ENCODE measurements around the gene CACNA1H.
"Not testable (repeated sequence)": the region's sequence is repeated elsewhere in the genome, so short reads cannot be mapped to it uniquely, and the experiment has no call there.

The CACNA1H gene

DNA sequence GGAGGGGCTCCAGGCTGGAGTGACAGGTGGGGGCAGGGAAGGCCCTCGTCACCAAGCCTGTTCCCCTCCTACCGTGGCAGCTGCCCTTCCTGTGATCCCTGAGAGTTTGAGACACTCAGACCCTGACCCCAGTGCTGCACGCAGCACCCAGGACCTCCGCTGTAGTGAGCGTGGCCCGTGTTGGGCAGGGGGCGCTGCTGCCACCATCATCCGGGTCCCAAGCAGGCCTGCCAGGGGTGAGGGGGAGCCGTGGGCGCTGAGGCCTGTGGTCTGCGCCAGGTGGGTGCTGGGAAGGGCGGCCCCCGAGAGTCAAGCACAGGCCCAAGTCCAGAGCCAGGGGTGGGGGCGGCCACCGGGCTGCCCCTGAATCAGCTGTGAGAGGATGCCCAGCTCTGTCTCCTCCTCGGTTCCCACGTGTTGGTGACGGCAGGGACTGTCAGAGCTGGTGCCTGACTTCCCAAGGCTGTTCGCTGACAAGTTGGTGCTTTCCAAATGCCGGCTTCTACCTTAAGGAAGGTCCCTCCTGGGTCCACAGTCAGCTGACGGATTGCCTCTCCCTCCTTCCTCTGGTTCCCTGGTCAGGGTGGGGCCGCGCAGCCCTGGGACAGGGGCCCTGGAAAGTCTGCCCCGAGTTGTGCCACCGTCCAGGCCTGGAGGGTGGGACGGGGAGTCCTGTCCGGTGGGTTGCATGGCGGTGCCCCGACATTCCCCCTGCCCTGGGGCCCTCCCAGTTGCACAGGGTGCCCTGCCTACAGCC lies 41.1 kb downstream of the CACNA1H start:
- DNase-seq (ENCODE audit: low read depth) = no peak

DNA sequence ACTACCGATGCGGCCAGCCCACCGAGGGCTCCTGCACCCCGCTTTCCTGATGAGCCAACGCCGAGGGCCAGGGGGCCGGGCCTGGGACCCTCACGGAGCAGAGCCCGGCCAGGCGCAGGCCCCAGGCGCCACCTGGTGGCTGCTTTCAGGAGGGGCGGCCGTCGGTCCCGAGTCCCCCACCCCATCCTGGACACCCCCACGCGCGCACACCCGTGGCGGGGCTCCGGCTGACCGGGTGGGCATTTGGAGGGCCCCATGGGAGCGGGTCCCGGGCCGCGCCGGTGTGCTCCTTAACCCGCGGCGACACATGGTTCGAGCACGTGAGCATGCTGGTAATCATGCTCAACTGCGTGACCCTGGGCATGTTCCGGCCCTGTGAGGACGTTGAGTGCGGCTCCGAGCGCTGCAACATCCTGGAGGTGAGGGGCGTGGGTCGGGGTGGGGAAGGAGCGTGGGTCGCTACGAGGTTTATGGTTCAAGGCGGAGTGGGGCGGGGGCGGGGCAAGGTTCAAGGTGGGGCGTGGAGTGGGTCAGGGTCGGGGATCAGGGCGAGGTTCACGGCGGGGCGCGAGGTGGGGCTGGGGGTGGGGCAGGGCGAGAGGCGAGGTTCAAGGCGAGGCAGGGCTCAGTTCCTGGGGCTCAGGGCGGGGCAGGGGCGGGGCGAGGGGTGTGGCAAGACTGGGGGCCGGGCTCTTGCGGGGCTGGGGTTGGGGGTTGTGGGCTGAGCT lies 41.9 kb downstream of the CACNA1H start:
- DNase-seq (ENCODE audit: low read depth) = no peak

DNA sequence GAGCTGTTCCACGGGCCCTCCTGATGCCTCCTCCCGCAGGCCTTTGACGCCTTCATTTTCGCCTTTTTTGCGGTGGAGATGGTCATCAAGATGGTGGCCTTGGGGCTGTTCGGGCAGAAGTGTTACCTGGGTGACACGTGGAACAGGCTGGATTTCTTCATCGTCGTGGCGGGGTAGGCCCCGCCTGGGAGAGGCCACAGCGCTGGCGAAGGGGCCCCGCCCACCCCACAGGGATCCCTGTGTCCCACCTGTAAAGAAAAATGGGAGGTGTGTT lies 42.4 kb downstream of the CACNA1H start:
- DNase-seq (ENCODE audit: low read depth) = no peak

DNA sequence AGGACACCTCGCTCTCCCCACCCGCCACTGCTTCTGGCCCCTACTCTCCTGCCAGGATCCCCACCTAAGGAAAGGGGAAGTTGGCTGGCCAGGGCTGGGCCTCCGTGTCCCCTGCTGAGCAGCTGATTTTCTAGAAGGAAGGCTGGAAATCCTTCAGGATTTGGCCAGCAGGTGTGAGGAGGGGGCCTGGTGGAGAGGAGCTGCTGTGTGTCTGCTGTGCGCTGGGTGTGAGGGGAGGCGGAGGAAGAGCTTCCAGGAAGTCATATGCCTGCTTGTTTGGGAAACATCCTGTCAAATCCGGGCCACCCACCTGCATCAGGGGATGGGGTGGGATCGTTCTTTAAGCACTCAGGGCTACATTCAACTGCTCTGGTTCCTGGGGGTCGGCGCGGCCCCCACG lies 43.6 kb downstream of the CACNA1H start:
- DNase-seq (ENCODE audit: low read depth) = no peak

DNA sequence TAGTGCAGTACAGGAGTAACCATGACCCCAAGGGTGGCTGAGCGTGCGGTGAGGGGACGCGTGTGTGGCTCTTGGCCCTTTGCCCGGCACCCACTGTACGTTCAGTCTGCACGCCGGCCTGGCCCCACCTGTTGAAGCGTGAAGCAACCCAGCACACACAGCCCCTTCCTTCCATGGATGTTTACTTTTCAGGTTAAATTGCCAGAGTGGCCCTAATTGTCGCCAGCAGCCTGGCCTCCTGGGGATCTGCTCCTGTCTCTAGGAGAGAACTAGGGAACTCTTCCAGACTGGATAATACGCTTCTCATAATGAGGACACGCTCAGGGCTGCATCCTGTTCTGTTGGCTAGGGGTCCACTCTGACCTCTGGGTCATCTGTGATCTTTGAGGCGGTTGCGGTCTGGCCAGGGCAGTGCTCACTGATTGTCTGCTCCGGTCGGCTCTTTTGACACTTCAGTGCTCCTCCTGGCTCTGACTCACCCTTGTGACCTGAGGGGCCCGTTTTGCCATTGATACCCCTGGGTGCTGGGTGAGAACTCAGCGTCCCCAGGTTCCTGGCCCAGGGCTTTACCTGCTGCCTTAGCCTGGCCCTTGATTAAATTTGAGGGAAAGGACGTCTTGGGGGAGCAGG lies 44.4 kb downstream of the CACNA1H start:
- no peak for DNase-seq (ENCODE audit: low read depth)

DNA sequence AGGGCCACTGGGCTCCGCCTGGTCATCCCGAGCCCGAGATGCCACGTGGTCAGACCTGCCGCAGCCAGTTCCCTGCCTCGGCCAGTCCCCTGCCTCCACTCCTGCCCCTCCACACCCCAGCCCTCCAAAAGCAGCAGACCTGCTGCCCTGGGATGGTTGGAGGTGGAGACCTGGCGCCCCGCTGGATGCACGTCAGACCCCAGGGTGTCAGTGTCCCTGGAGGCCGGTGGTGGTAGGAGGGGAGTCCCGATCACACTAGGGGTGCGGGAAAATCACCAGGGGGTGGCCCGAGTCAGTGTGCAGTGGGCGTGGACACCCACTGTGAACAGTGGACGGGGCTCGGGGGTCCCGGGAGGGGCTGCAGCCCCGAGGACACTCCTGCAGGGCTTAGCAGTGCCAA lies 45.3 kb downstream of the CACNA1H start:
- no peak for DNase-seq (ENCODE audit: low read depth)

DNA sequence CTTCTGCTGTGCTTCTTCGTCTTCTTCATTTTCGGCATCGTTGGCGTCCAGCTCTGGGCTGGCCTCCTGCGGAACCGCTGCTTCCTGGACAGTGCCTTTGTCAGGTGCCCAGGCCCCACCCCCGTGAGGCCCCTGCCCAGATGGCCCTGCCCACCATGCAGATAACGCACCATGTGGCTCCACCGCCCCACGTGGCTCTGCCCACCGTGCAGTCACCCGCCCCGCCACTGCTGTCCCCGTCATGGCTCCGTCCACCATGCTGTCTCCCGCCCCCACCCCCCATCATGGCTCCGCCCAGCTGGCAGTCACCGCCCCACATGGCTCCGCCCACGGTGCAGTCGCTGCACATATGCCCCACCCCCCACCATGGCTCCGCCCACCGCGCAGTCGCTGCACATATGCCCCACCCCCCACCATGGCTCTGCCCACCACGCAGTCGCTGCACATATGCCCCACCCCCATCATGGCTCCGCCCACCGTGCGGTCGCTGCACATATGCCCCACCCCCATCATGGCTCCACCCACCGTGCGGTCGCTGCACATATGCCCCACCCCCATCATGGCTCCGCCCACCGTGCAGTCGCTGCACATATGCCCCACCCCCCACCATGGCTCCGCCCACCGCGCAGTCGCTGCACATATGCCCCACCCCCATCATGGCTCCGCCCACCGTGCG lies 45.9 kb downstream of the CACNA1H start:
- DNase-seq (ENCODE audit: low read depth) = not testable (repeated sequence)

DNA sequence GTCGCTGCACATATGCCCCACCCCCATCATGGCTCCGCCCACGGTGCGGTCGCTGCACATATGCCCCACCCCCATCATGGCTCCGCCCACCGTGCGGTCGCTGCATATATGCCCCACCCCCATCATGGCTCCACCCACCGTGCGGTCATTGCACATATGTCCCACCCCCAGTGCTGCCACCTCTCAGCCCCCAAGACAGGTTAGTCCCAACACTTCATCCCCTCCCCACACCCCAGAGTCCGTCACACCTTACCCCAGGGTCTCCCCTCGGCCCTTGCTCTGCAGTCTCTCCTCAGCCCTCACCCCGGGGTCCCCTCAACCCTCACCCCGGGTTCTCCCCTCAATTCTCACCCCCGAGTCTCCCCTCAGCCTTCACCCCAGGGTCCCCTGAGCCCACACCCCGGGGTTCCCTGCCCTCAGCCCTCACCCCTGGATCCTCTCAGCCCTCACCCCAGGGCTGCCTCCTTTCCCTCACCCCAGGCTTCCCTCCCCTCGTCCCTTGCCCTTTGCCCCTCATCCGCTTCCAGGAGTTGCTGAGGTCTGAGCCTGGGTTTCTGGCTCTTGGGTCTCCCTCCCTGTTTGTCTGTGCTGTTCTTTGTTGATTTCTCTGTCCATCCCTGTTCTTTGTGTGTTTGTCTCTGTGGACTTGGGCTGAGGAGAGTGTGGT lies 46.6 kb downstream of the CACNA1H start:
- DNase-seq (ENCODE audit: low read depth) = no peak

DNA sequence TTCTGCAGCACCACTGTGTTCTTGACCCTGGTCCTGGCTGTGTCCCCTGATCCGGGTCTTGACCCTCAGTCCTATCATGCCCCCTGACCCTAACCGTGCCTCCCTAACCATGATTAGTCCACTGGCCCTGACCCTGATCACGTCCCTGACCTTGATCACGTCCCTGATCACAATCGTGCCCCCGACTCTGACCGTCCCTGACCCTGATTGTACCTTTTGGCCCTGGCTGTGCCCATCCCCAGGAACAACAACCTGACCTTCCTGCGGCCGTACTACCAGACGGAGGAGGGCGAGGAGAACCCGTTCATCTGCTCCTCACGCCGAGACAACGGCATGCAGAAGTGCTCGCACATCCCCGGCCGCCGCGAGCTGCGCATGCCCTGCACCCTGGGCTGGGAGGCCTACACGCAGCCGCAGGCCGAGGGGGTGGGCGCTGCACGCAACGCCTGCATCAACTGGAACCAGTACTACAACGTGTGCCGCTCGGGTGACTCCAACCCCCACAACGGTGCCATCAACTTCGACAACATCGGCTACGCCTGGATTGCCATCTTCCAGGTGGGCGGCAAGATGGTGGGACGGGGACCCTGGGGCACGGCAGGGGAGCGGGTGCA lies 47.2 kb downstream of the CACNA1H start:
- no peak for DNase-seq (ENCODE audit: low read depth)

DNA sequence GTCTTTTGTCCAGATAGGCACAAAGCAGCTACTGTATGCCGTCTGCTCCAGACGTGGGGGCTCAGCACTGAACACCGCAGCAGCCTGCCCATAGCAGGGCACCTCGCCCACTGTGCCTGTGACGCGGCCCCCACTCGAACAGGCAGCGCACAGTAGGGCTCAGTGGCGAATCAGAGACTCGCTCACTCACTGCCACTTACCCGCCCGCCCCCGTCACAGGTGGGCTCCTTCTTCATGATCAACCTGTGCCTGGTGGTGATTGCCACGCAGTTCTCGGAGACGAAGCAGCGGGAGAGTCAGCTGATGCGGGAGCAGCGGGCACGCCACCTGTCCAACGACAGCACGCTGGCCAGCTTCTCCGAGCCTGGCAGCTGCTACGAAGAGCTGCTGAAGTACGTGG lies 48.5 kb downstream of the CACNA1H start:
- no peak for DNase-seq (ENCODE audit: low read depth)

DNA sequence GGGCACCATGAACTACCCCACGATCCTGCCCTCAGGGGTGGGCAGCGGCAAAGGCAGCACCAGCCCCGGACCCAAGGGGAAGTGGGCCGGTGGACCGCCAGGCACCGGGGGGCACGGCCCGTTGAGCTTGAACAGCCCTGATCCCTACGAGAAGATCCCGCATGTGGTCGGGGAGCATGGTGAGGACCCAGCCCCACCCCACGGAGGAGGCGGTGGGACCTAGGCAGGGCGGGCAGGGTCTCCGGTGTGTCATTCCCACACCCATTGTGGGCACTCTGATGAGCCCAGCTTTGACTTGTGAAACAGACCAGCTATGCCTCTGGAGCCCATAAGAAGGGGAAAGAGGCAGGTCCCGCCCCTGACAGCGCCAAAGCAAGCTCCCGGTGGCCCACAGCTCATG lies 49.4 kb downstream of the CACNA1H start:
- DNase-seq (ENCODE audit: low read depth) = no peak

DNA sequence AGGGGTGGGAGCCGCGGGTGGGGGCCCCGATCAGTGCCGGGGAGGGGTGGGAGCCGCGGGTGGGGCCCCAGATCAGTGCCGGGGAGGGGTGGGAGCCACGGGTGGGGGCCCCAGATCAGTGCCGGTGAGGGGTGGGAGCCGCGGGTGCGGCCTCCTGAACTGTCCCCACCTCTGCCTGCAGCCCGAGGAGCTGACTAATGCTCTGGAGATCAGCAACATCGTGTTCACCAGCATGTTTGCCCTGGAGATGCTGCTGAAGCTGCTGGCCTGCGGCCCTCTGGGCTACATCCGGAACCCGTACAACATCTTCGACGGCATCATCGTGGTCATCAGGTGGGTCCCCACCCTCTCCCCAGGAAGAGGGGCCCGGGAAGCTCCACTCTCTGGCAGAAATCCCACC lies 52.0 kb downstream of the CACNA1H start:
- no peak for DNase-seq (ENCODE audit: low read depth)

DNA sequence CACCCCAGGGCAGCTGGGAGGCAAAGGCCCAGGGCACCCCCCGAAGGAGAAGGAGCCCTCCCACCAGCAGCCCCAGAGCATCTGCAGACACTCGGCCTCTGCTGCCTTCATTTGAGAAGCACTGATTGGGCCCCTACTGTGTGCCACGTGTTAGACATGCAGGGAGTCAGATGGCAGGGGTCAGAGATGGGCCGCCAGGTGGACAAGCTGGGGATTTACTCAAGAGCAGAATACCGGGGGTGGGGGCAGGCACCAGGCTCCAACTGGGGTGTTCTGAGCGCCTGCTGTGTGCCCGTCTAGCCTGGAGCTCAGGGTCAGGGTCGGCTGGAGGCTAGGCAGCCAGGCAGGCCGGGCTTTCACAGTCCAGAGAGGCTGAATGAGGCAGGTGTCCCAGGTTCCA lies 53.4 kb downstream of the CACNA1H start:
- no peak for DNase-seq (ENCODE audit: low read depth)

DNA sequence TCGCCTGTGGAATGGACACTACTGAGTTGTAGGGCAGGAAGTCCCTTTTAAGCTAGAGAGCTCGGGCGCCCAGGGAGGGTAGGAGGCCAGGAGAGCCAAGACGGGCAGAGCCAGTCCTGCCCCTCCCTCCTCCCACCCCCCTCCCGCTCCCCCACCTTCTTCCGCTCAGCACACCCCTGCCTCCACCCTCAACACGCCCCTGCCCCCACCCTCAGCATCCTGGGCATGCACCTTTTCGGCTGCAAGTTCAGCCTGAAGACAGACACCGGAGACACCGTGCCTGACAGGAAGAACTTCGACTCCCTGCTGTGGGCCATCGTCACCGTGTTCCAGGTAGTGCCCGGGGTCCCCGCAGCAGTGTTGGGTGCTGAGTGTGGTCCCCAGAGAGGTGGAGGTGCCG lies 53.9 kb downstream of the CACNA1H start:
- DNase-seq (ENCODE audit: low read depth) = no peak

DNA sequence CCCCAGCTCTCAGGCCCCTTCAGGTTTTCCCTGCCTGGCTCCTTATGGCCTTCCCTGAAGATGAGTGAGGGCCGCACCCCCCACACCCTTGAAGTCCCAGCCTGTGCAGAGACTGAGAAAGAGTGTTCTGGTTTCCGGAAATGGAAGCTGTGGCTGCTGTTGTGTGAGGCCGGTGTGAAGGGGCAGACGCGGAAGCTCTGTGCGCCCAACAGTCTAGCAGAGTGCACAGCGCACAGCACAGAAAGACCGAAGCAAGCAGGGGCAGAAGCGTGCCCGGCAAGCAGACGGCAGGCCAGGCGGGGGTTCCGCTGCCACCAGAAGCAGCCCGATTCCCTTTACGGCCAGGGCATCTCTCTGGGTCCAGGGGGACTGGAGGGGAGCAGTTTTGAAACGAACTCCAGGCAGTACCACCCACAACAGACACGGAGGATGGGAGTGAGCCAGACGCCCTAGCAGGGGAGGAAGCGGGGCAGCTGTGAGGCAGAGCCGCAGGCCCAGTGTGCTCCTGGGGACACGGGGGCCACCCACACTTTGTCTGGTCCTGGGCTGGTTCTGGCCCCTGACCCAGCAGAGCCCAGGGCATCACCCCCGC lies 55.4 kb downstream of the CACNA1H start:
- DNase-seq (ENCODE audit: low read depth) = no peak

DNA sequence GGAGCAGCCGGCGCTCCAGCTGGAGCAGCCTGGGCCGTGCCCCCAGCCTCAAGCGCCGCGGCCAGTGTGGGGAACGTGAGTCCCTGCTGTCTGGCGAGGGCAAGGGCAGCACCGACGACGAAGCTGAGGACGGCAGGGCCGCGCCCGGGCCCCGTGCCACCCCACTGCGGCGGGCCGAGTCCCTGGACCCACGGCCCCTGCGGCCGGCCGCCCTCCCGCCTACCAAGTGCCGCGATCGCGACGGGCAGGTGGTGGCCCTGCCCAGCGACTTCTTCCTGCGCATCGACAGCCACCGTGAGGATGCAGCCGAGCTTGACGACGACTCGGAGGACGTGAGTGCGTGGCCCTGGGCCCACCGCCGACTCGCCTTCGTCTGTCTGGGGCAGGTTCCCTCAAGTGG lies 56.2 kb downstream of the CACNA1H start:
- no peak for DNase-seq (ENCODE audit: low read depth)

DNA sequence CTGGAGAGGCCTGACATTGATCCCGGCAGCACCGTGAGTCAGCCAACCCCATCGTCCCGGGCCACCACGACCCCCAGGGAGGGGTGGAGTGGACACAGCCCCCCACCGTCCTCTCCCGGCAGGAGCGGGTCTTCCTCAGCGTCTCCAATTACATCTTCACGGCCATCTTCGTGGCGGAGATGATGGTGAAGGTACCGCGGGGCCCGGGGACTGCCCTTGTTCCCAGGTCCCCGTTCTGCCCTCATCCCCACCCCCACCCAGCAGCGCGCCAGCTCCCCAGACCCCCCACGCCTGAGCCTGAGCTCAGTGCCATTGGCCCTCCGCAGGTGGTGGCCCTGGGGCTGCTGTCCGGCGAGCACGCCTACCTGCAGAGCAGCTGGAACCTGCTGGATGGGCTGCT lies 57.6 kb downstream of the CACNA1H start:
- no peak for DNase-seq (ENCODE audit: low read depth)

DNA sequence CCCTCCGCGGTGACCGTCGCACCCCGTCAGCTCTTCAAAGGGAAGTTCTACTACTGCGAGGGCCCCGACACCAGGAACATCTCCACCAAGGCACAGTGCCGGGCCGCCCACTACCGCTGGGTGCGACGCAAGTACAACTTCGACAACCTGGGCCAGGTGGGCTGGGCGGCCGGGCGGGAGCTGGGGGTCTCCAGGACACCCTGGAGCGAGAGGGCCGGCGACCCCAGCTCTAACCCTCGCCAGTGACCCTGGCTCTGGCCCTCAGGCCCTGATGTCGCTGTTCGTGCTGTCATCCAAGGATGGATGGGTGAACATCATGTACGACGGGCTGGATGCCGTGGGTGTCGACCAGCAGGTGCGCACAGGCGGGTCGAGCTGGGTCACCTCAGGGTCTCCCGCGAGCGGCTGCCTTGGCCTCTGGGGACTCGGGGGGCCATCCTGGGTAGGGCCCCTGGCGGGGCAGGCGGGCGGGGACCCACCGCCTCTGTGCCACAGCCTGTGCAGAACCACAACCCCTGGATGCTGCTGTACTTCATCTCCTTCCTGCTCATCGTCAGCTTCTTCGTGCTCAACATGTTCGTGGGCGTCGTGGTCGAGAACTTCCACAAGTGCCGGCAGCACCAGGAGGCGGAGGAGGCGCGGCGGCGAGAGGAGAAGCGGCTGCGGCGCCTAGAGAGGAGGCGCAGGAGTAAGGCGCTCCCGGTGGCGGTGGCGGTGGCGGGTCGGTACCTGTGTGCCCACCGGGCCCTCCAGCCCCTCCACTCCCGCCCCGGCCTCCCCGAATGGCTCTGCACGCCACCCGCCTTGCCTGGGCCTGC lies 58.8 kb downstream of the CACNA1H start:
- DNase-seq (ENCODE audit: low read depth) = no peak

DNA sequence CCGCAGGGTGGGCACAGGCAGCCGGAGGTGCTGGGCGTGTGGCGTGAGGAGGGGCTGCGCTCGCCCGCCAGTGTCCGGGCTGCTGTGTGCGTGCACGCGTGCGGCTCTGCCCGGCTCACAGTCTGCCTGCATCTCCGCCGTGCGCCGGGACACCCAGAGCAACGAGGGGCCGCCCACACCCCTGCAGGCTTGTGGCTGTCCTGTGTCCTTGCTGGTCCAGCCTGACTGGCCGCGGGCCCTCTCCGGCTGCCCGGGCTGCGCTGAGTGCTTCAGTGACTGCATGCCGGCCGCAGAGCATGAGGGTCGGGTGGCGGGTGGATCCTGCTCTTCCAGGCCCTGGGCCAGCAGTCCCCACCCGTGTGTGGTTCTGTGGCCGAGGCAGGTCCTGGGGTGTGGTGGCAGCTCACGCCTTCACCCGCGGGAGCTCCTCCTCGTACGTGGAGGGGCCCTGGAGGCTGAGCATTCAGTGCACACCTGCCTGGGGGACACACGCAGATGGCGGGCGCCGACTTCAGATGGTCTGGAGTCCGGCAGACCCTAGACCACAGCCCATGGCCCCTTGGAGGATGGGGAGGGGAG lies 59.8 kb downstream of the CACNA1H start:
- DNase-seq (ENCODE audit: low read depth) = no peak

DNA sequence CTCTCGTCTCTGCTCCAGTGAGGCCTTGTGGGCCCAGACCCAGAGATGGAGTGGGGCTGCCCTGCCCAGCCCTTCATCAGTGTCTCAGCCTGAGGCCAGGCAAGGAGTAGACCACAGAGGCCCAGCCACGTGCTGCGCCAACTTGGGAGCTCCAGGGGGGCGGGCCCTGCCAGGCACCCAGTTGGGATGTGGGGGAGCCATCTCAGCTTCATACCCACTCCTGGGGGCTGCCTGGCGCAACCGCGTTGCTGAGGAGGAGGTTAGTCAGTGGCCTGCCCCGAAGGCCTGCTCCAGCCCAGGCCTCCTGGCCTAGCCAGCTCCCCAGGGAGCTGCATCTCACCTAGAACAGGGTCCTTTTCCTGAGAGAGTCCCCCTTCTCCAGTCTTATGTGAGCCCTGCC lies 60.3 kb downstream of the CACNA1H start:
- DNase-seq (ENCODE audit: low read depth) = no peak

Data from stimulated activated CD8-positive, alpha-beta memory T cell treated with anti-CD3 and anti-CD28 coated beads, Interleukin-15, amount 100 ng/mL, for 1 hour (primary cell).